GM12892 (cell line): ENCODE data around the gene NT5DC1.

Source experiments
- POLR2A ChIP-seq: IDR thresholded peaks from 2 replicates; pipeline ENCODE4 v1.6.1; 2011; ENCODE audit warnings: low read depth, low read length, control low read depth
- POLR2AphosphoS5 ChIP-seq: IDR thresholded peaks from 2 replicates; pipeline ENCODE4 v1.6.1; 2011; ENCODE audit warnings: low read depth, low read length, control low read depth

GRCh38 chr6:116287689-116288282, 187.1 kb downstream of the NT5DC1 start:
- TF ChIP-seq POLR2A: no peak
- TF ChIP-seq POLR2AphosphoS5: no peak
